H9 (cell line): ENCODE data around the gene USP46. TPM values are rescaled to one million over a fixed set of nuclear protein-coding genes. Genes with fewer than 3 reads are reported as not detected.

Experiments used
- DNase-seq: peaks from one replicate; pipeline ENCODE4 v3.0.0-alpha.2; 2017
- H2AFZ ChIP-seq: one replicate; pipeline ENCODE4 v1.6.1; 2013; ENCODE audit warnings: mild to moderate bottlenecking, low read length, control low read depth, moderate library complexity
- H2AK5ac ChIP-seq: 2 replicates; pipeline ENCODE4 v1.6.1; 2013; ENCODE audit warnings: low read length, control low read depth, mixed read lengths; ENCODE audit not compliant: insufficient read length
- H2BK120ac ChIP-seq: one replicate; pipeline ENCODE4 v1.6.1; 2013; ENCODE audit warnings: low read depth, mild to moderate bottlenecking, low read length, control low read depth, inconsistent platforms; ENCODE audit not compliant: poor library complexity, severe bottlenecking
- H2BK12ac ChIP-seq: 2 replicates; pipeline ENCODE4 v1.6.1; 2013; ENCODE audit warnings: low read length, control low read depth, mixed read lengths, low read depth; ENCODE audit not compliant: insufficient read length
- H2BK15ac ChIP-seq: 2 replicates; pipeline ENCODE4 v1.6.1; 2013; ENCODE audit warnings: low read depth, low read length, control low read depth
- H2BK20ac ChIP-seq: one replicate; pipeline ENCODE4 v1.6.1; 2013; ENCODE audit warnings: low read depth, mild to moderate bottlenecking, low read length, control low read depth, inconsistent platforms; ENCODE audit not compliant: poor library complexity, severe bottlenecking
- H2BK5ac ChIP-seq: 2 replicates; pipeline ENCODE4 v1.6.1; 2013; ENCODE audit warnings: low read length, control low read depth, mixed read lengths; ENCODE audit not compliant: insufficient read length
- H3K14ac ChIP-seq: 2 replicates; pipeline ENCODE4 v1.6.1; 2013; ENCODE audit warnings: low read length, control low read depth; ENCODE audit not compliant: insufficient read depth
- H3K18ac ChIP-seq: 2 replicates; pipeline ENCODE4 v1.6.1; 2013; ENCODE audit warnings: low read depth, mild to moderate bottlenecking, mixed read lengths, low read length, control low read depth; ENCODE audit not compliant: insufficient read length
- H3K23ac ChIP-seq: 2 replicates; pipeline ENCODE4 v1.6.1; 2013; ENCODE audit warnings: low read length, control low read depth, mixed read lengths, low read depth; ENCODE audit not compliant: insufficient read length
- H3K23me2 ChIP-seq: 2 replicates; pipeline ENCODE4 v1.6.1; 2013; ENCODE audit warnings: low read depth, mild to moderate bottlenecking, mixed read lengths, low read length, control low read depth; ENCODE audit not compliant: insufficient read length, poor library complexity, severe bottlenecking
- H3K27ac ChIP-seq: 2 replicates; pipeline ENCODE4 v1.5.1; 2013; ENCODE audit warnings: low read length, control low read depth, mixed read lengths, low read depth; ENCODE audit not compliant: insufficient read length
- H3K27me3 ChIP-seq: 2 replicates; pipeline ENCODE4 v1.6.1; 2013; ENCODE audit warnings: low read length, control low read depth, inconsistent platforms; ENCODE audit not compliant: insufficient read depth
- H3K4ac ChIP-seq: 2 replicates; pipeline ENCODE4 v1.6.1; 2013; ENCODE audit warnings: low read depth, mild to moderate bottlenecking, control low read depth, inconsistent platforms, low read length, moderate library complexity
- H3K4me1 ChIP-seq: 2 replicates; pipeline ENCODE4 v1.6.1; 2013; ENCODE audit warnings: low read length, control low read depth, inconsistent platforms; ENCODE audit not compliant: insufficient read depth
- H3K4me2 ChIP-seq: 2 replicates; pipeline ENCODE4 v1.6.1; 2013; ENCODE audit warnings: low read length, control low read depth, mixed read lengths; ENCODE audit not compliant: insufficient read length, insufficient read depth
- H3K56ac ChIP-seq: 2 replicates; pipeline ENCODE4 v1.6.1; 2013; ENCODE audit warnings: low read depth, mild to moderate bottlenecking, mixed read lengths, low read length, control low read depth; ENCODE audit not compliant: insufficient read length
- H3K79me1 ChIP-seq: 2 replicates; pipeline ENCODE4 v1.6.1; 2013; ENCODE audit warnings: low read depth, mild to moderate bottlenecking, moderate library complexity, low read length, control low read depth, inconsistent platforms; ENCODE audit not compliant: insufficient read depth, poor library complexity, severe bottlenecking
- H3K79me2 ChIP-seq: 2 replicates; pipeline ENCODE4 v1.6.1; 2013; ENCODE audit warnings: low read length, control low read depth, inconsistent platforms; ENCODE audit not compliant: insufficient read depth
- H3K9ac ChIP-seq: 2 replicates; pipeline ENCODE4 v1.6.1; 2013; ENCODE audit warnings: low read length, control low read depth, mixed read lengths; ENCODE audit not compliant: insufficient read length; ENCODE audit errors: extremely low read depth
- H3K9me3 ChIP-seq: one replicate; pipeline ENCODE4 v1.6.1; 2013; ENCODE audit warnings: low read depth, low read length, inconsistent platforms; ENCODE audit not compliant: control insufficient read depth
- H3T11ph ChIP-seq: one replicate; pipeline ENCODE4 v1.6.1; 2013; ENCODE audit warnings: mild to moderate bottlenecking, low read length, control low read depth, inconsistent platforms
- H4K20me1 ChIP-seq: one replicate; pipeline ENCODE4 v1.6.1; 2013; ENCODE audit not compliant: control insufficient read depth, insufficient read length, insufficient read depth
- H4K5ac ChIP-seq: 2 replicates; pipeline ENCODE4 v1.6.1; 2013; ENCODE audit warnings: low read depth, mild to moderate bottlenecking, mixed read lengths, low read length, control low read depth; ENCODE audit not compliant: insufficient read length
- H4K8ac ChIP-seq: replicated peaks from 2 replicates; pipeline ENCODE4 v1.6.1; 2013; ENCODE audit warnings: low read length, control low read depth, mixed read lengths, low read depth; ENCODE audit not compliant: insufficient read length
- H4K91ac ChIP-seq: 2 replicates; pipeline ENCODE4 v1.6.1; 2013; ENCODE audit warnings: low read depth, mild to moderate bottlenecking, moderate library complexity, mixed read lengths, low read length, control low read depth; ENCODE audit not compliant: insufficient read length
- H3K27ac Mint-ChIP-seq, 3 experiments: 2 replicates in 2 of 3; 3 replicates in 1 of 3; pipeline ENCODE4 v1.8.0; 2020 to 2021; ENCODE audit warnings: mixed read lengths in 3 of 3, mild to moderate bottlenecking in 1 of 3, moderate library complexity in 1 of 3
- H3K27me3 Mint-ChIP-seq: 2 replicates; pipeline ENCODE4 v1.8.0; 2021; ENCODE audit warnings: low read depth, mild to moderate bottlenecking, moderate library complexity, mixed read lengths
- H3K36me3 Mint-ChIP-seq, 3 experiments: 2 replicates in 2 of 3; 3 replicates in 1 of 3; pipeline ENCODE4 v1.8.0; 2020 to 2021; ENCODE audit warnings: low read depth in 3 of 3, mixed read lengths in 3 of 3; ENCODE audit not compliant: insufficient read depth in 1 of 3
- H3K4me1 Mint-ChIP-seq, 2 experiments: 2 replicates each; pipeline ENCODE4 v1.8.0; 2020; ENCODE audit warnings: mixed read lengths in 2 of 2
- H3K4me3 Mint-ChIP-seq, 2 experiments: 2 replicates in 1 of 2; 3 replicates in 1 of 2; pipeline ENCODE4 v1.8.0; 2020 to 2021; ENCODE audit warnings: mild to moderate bottlenecking in 2 of 2, mixed read lengths in 2 of 2, moderate library complexity in 1 of 2
- H3K9me3 Mint-ChIP-seq, 2 experiments: 2 replicates in 1 of 2; 3 replicates in 1 of 2; pipeline ENCODE4 v1.8.0; 2020; ENCODE audit warnings: mild to moderate bottlenecking in 2 of 2, mixed read lengths in 2 of 2, moderate library complexity in 1 of 2
- CTCF ChIP-seq: fragments of 200-600 bp; sonication (generic); conservative IDR thresholded peaks from 3 replicates; pipeline ENCODE4 v1.8.0; 2021; ENCODE audit warnings: antibody characterized with exemption, mild to moderate bottlenecking
- WGBS: extraction: QIAGEN DNeasy Blood & Tissue Kit; methylation state at CpG from one replicate; pipeline ENCODE4 v1.1.7; 2013; ENCODE audit warnings: missing lambda C conversion rate, low lambda C conversion rate, mixed read lengths; ENCODE audit not compliant: insufficient read length; ENCODE audit errors: extremely low coverage; 5-methylcytosine and 5-hydroxymethylcytosine counted together
- total RNA-seq: library from RNA; stranded (reverse); gene quantifications from 2 replicates; pipeline ENCODE4 v1.2.1, GENCODE V29; 2021

USP46 gene
- total RNA-seq, 1 experiment from 2014 or later = 59.8 TPM

- Histone ChIP-seq H3T11ph (no peak overlapping the region), H3K4ac (no peak overlapping the region), H4K91ac (no peak overlapping the region), H3K18ac (no peak overlapping the region), H3K4me2 (no peak overlapping the region), H2BK20ac (no peak overlapping the region), H2BK120ac (no peak overlapping the region), H2BK12ac (no peak overlapping the region), H3K23me2 (no peaks in the 10 kb centered on the region), H4K8ac (no peak overlapping the region), H4K5ac (no peak overlapping the region), H3K27me3 (no peaks in the 10 kb centered on the region), H3K14ac (no peak overlapping the region), H3K56ac (no peak overlapping the region), H3K9ac (no peak overlapping the region), H3K4me1 (peaks cover 3% of the 10 kb centered on the region; the same call in 1 of the 2 replicates), H3K23ac (no peak overlapping the region), H3K9me3 (no peaks in the 10 kb centered on the region), H2AK5ac (no peak overlapping the region), H2BK15ac (no peak overlapping the region), H3K79me2 (peaks cover 34% of the 10 kb centered on the region; the same call in 1 of the 2 replicates), H4K20me1 (no peaks in the 10 kb centered on the region), H2AFZ (no peak overlapping the region), H2BK5ac (no peak overlapping the region), H3K27ac (no peak overlapping the region), H3K79me1 (peaks cover 6% of the 10 kb centered on the region)
- peaks cover 29 to 34% of the 10 kb centered on the region in 2 experiments for H3K4me1 Mint-ChIP-seq
- H3K4me3 Mint-ChIP-seq = no peak overlapping the region
- peaks cover 9 to 20% (median 16%) of the 10 kb centered on the region in 3 experiments; a peak in 6 of 7 replicates for H3K36me3 Mint-ChIP-seq
- no peak for DNase-seq
- H3K27me3 Mint-ChIP-seq = no peaks in the 10 kb centered on the region
- H3K27ac Mint-ChIP-seq = no peak overlapping the region
- WGBS = no CpG with 5 or more reads among the region's 4 CpGs
- no peak for TF ChIP-seq CTCF
- peaks cover 0 to 4% of the 10 kb centered on the region in 2 experiments; a peak in 3 of 5 replicates for H3K9me3 Mint-ChIP-seq
Observed at GRCh38 chr4:52638717-52639116, 20.4 kb downstream of the USP46 start.
